ENCODE measurements around the gene TMEM38A.

DNA sequence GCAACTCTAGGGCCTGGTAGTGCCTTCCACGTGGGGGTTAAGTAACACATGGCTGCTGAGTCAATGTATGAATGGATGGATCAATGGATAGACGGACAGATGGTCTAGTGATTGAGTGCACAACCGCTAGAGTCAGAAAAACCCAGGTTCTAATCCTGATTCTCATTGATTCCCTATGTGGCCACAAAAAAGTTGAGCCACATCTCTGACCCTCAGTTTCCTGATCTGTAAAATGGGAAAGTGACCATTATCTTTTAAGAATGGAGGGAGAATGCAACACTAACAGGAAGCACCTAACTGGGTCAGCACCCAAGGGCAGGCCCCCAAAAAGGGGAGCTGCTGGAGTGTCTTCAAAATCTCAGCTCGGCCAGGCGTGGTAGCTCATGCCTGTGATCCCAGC lies 3.6 kb upstream of the TMEM38A start:
- TF ChIP-seq, protein P1, sequence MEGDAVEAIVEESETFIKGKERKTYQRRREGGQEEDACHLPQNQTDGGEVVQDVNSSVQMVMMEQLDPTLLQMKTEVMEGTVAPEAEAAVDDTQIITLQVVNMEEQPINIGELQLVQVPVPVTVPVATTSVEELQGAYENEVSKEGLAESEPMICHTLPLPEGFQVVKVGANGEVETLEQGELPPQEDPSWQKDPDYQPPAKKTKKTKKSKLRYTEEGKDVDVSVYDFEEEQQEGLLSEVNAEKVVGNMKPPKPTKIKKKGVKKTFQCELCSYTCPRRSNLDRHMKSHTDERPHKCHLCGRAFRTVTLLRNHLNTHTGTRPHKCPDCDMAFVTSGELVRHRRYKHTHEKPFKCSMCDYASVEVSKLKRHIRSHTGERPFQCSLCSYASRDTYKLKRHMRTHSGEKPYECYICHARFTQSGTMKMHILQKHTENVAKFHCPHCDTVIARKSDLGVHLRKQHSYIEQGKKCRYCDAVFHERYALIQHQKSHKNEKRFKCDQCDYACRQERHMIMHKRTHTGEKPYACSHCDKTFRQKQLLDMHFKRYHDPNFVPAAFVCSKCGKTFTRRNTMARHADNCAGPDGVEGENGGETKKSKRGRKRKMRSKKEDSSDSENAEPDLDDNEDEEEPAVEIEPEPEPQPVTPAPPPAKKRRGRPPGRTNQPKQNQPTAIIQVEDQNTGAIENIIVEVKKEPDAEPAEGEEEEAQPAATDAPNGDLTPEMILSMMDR (IDR thresholded peaks at IDR 0.05), result no peak
- no peak for TF ChIP-seq POLR2A (IDR thresholded peaks at IDR 0.05)

All from testis (tissue), 2 donors.